ENCODE results near the gene FBXO9. TPM values are rescaled to one million over a fixed set of nuclear protein-coding genes. Genes with fewer than 3 reads are reported as not detected.

FBXO9 gene
- total RNA-seq, 1 experiment from 2014 or later: 46.3 TPM

DNA sequence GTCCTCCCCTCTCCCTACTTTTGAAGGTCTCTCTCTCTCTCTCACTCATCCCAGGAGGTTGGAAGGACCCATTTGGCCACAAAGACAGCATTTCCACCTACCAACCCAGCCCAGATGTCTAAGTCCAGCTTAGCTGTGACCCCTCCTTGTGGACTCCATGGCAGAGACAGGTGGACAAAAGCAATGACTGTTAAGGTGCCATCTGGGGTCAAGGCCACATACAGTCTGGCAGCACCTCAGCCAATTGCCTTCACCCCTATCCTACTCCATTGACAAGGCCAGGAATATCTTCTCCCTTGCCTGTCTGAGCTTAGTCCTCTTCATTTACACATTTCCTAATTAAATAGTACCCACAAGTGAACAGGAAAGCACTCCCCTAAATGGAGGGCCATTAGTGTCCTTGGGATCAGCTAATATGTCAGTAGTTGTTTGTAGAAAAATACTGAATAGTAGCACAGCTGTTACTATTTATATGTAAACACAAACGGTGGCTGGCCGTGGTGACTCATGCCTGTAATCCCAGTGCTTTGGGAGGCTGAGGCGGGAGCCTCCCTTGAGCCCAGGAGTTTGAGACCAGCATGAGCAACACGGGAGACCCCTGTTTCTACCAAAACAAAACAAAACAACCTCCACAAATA lies 54.7 kb downstream of the FBXO9 start:
- in situ Hi-C loops (cut with HindIII; ENCODE audit: low sequenced_read_pairs): no loop called here
- DNase-seq (ENCODE audit: low spot score): no peak

DNA sequence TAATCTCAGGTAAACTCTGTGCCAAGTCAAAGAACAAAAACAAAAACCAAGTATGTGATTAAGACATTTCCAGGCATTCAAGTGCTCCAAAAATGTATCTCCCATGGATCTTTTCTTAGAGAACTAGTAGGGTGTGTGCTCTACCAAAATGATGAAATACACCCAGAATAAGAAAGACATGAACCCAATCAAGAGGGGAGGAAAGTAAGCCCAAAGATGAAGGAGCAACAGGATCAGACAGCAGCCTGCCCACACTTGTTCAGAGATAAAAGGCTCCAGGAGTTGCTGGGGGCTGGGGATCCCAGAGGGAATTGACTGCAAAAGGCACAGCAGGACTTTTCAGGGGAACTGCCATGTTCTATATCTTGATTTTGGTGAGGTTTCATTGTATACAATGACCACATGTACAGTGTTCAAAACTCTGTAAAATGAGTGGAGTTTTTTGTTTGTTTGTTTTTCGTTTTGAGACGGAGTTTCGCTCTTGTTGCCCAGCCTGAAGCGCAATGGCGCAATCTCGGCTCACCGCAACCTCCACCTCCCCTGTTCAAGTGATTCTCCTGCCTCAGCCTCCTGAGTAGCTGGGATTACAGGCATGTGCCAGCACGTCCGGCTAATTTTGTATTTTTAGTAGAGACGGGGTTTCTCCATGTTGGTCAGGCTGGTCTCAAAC lies 59.1 kb downstream of the FBXO9 start:
- in situ Hi-C loops (cut with HindIII; ENCODE audit: low sequenced_read_pairs): no loop called here
- no peak for DNase-seq (ENCODE audit: low spot score)

DNA sequence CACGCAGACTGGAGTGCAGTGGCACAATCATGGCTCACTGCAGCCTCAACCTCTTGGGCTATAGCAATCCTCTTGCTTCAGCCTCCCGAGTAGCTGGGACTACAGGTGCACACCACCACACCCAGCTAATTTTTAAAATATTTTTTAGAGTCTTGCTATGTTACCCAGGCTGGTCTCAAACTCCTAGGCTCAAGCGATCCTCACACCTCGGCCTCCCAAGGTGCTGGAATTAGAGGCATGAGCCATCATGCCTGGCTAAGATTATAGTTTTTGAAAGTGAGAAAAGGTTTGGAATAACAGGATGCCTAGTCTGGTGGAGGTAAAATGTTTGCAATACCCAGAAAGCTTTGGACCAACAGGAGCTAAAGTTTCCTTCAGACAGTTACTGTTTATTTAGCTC lies 60.1 kb downstream of the FBXO9 start:
- DNase-seq (ENCODE audit: low spot score): no peak
- in situ Hi-C loops (cut with HindIII; ENCODE audit: low sequenced_read_pairs): no loop called here

DNA sequence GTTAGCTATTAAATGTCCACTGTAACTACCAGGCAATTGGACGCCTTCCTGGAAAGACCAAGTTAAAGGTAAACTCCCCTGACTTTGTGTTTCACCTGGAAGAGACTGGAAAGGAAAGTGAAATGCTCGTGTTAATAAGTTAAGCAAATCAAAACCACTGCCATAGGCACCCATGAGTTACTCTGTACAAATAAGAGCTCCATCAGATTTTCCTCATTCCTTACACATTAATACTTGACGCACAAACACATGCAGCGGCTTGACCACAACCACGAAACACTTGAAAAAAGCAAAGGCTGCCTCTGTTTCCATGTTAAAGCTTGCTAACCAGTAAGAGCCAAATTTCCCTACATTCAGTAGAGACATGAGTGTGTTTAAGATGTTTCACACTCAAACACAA lies 63.6 kb downstream of the FBXO9 start:
- in situ Hi-C loops (cut with HindIII; ENCODE audit: low sequenced_read_pairs): no loop called here
- no peak for DNase-seq (ENCODE audit: low spot score)

DNA sequence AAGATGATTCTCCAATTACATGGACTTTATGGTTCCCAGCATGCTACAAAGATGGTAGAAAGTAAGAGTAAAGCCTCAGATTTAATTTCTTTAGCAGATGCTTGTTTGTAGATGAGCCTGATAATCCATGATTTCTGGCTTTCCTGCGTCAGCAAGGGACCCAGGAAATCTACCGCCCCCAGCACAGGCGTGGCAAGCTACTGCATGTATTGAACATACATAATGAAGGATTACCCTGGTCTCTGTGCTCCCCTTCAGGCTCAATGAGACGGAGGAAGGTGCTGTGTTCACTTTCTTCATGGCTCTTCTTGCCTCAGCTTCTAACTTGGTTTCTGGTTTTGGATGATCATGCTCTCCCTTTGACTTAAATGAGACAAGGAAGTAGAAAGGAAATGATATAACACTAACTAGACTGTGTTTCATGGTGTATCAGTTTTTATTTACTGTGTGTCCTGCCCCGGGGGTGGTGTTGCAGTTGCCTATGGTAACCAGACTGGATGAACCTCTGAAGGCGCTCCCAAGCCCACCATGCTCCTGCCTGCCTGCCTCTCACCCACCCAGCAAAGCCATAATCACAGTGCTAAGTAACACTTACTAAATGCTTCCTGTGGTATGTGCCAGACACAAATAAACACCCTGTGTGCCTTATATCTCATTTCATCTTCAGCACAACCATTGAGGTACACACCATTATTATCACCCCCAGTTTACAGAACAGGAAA lies 65.5 kb downstream of the FBXO9 start:
- in situ Hi-C loops (cut with HindIII; ENCODE audit: low sequenced_read_pairs): no loop called here
- DNase-seq (ENCODE audit: low spot score): no peak

DNA sequence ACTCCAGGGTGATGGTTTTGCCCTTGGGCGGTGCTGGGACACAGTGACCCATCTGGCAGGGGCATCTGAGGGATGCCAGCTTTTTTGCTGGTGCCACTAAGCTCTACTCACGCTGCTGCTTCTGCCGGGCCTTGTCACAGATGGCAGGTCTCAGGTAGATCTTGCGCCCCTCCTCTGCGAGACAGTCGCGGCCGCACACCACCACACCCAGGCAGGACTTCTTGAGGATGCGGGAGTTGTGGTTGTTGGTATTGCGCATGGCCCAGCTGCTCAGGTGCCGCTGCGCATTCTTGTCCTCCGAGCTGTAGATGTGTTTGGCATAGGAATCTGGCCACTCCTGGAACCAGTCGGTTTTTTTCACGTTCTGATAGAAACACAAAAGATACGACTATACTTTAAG lies 68.8 kb downstream of the FBXO9 start:
- in situ Hi-C loops (cut with HindIII; ENCODE audit: low sequenced_read_pairs): no loop called here
- no peak for DNase-seq (ENCODE audit: low spot score)

DNA sequence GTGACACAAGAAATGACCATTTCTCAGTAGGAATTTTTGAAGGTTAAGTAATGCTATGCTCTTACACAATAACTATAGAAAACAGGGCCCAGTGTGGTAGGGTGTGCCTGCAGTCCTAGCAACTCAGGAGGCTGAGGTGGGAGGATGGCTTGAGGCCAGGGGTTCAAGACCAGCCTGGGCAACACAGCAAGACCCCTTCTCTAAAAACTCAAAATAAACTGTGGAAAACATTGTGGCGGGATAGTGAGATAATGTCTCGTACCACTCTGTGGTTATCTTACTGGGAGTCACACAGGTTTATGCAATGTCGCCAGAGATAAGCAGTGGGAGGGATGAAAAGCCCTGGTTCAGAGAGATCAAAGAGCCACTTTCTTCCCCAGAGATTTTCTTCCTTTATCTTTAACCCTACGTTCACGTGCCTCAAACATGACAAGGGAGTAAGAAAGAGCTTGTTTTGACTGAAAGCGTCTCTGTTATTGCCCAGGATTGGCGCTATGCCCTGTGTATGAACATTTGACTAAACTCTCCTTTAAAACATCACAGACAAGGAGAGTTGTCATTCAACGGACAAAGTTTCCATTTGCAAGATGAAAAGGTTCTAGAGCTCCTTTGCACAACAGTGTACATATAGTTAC lies 69.5 kb downstream of the FBXO9 start:
- in situ Hi-C loops (cut with HindIII; ENCODE audit: low sequenced_read_pairs): no loop called here
- DNase-seq (ENCODE audit: low spot score): no peak

DNA sequence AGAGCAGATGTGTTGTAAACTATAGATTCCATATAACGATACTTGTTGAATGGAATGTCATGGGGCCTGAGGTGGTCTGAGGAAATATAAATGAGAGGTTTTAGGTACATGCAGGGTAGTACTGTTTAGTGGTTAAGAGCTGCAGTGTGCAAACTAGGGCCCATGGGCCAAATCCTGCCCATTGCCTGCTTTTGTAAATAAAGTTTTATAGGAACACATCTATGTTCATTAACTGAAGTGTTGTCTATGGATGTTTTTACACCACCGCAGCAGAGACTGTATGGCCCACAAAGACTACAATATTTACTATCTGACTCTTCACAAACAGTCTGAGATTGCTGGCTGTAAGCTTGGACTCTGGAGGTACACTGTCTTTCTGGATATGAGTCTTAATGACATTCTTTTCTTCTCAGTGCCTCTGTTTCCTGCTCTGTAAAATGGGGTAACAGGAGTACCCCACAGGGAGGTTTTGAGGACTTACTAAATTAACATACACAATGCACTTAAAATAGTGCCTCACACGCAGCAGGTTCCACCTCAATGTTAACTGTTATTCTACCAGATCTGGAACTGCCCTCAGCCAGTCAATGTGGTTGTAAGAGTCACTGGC lies 70.9 kb downstream of the FBXO9 start:
- DNase-seq (ENCODE audit: low spot score): no peak
- in situ Hi-C loops (cut with HindIII; ENCODE audit: low sequenced_read_pairs): no loop called here

DNA sequence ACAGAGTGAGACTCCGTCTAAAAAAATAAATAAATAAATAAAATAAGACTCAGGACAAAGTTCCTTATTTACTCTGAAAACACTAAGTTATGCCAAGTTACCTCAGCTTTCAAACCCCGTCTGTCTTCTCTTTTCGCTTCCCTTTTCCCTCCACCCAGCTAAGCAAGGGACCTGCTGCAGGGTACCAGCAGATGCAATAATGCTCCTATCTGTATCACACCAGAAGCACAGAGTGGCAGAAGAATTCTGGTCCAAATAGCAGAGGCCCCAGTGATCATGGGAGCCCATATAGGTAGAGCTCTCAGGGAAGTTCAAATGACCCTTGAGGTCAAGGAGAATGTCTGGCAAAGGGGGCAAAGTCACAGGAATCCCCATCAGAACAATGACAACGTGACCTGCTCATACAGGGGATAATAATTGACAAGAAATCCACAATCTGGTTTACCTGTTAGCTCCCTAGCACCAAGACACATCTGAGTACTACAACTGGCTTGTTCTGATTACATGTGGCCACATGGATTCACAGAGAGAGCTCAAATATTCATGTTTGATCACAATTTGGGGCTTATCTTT lies 74.7 kb downstream of the FBXO9 start:
- no peak for DNase-seq (ENCODE audit: low spot score)
- in situ Hi-C loops (cut with HindIII; ENCODE audit: low sequenced_read_pairs): no loop called here

DNA sequence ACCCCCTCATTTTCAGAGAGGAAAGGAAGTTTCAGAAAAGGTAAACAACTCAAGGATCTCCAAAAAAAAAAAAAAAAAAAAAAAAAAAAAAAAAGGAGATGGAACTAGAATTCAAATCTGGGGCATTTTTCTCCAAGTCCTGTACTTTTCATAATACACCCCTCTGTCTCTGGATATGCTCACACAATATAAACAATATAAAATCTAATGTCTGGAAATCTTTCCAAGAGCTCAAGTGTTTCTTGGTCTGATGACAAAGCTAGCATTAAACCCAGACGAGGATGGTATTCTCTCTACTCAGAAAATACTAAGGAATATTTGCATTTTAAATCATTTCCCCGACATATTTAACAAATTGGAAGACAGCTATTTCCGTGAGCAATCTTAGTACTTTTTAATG lies 77.6 kb downstream of the FBXO9 start:
- in situ Hi-C loops (cut with HindIII; ENCODE audit: low sequenced_read_pairs): no loop called here
- no peak for DNase-seq (ENCODE audit: low spot score)

DNA sequence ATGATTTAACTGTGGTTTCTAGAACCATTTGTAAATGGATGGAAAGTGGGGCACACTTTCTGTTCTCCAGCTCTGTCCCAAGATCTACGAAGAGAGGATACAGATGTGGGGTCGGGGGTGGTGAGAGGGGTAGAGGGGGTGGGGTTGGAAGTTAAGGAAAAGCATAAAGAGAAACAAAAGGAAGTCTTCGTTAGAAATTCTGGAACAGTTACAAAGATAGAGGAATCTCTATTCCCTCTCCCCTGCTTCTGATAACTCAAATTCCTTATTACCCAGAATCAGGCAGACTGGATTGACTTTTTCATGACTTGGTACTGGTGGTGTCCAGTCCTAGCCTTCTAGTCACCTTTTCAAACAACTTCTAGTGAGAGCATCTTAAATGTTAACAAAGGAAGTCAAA lies 78.5 kb downstream of the FBXO9 start:
- no peak for DNase-seq (ENCODE audit: low spot score)
- in situ Hi-C loops (cut with HindIII; ENCODE audit: low sequenced_read_pairs): no loop called here

DNA sequence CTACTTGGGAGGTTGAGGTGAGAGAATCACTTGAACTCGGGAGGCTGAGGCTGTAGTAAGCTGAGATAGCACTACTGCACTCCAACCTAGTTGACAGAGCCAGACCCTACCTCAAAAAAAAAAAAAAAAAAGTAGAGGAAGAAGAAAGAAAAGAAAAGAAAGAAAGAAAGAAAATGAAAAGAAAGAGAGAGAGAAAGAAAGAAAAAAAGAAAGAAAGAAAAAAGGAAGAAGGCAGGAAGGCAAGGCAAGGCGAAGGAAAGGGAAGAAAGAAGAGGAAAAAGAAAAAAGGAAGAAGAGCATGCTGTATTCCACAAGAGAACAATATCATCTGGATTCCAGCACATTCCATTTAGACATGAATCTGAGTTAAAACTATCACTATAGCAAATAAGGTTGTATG lies 79.6 kb downstream of the FBXO9 start:
- in situ Hi-C loops (cut with HindIII; ENCODE audit: low sequenced_read_pairs): no loop called here
- no peak for DNase-seq (ENCODE audit: low spot score)

DNA sequence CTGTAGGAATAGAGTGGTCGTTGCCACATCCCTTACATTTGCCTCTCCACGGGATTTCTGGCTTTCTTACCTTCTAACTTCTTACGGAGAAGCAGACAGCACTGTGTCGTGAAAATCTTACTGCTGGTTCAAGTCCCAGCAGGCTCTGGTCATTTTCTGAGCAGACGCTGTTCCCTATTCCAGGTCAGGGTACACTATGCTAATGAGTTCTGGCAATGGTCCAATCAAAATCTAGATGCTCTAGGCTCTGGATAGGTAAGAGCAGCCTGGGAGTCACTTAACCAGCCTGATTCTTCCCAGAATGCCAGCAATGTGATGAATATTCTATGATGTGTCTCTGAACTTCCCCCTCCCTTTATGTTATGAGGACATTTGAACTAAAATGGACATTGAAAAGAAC lies 83.5 kb downstream of the FBXO9 start, which contains the start of gene GCM1:
GCM1 (minus strand) TSS at position 158 of the 400 bp plus-strand sequence. CDS start 3,209 bp downstream, outside the sequence.
- DNase-seq (ENCODE audit: low spot score): no peak
- in situ Hi-C loops (cut with HindIII; ENCODE audit: low sequenced_read_pairs): no loop called here

Other genes with a start within 250 kb of the FBXO9 start
- not detected in 2 replicates for gene GSTA5, start 224.6 kb upstream of the FBXO9 start, total RNA-seq (2014; rRNA removed; shearing (Covaris generic))
- gene GSTA3, start 155.7 kb upstream of the FBXO9 start, total RNA-seq (2014; rRNA removed; shearing (Covaris generic)): not detected in 2 replicates
- gene GSTA4, start 70.1 kb upstream of the FBXO9 start, total RNA-seq (2014; rRNA removed; shearing (Covaris generic)): 37.7 and 42.0 TPM in 2 replicates
- 1.0 and 3.1 TPM in 2 replicates for gene CILK1, start 3.6 kb upstream of the FBXO9 start, total RNA-seq (2014; rRNA removed; shearing (Covaris generic))
- gene GCM1, start 83.4 kb downstream of the FBXO9 start, total RNA-seq (2014; rRNA removed; shearing (Covaris generic)): not detected in 2 replicates

Measured in G401 (cell line).